Astrocyte (in vitro differentiated cells and primary cell): Measurements from ENCODE around the gene PSD.

ENCODE experiments used
- EZH2 ChIP-seq: IDR thresholded peaks from 2 replicates; pipeline ENCODE4 v1.6.1; 2012; ENCODE audit warnings: mild to moderate bottlenecking, low read length, inconsistent platforms; ENCODE audit not compliant: insufficient read depth
- TF ChIP-seq, protein P1 (sequence below): IDR thresholded peaks from 2 replicates; pipeline ENCODE4 v1.5.1; 2011; ENCODE audit warnings: low read depth, mild to moderate bottlenecking, inconsistent platforms, low read length, moderate library complexity; ENCODE audit not compliant: insufficient read depth

DNA sequence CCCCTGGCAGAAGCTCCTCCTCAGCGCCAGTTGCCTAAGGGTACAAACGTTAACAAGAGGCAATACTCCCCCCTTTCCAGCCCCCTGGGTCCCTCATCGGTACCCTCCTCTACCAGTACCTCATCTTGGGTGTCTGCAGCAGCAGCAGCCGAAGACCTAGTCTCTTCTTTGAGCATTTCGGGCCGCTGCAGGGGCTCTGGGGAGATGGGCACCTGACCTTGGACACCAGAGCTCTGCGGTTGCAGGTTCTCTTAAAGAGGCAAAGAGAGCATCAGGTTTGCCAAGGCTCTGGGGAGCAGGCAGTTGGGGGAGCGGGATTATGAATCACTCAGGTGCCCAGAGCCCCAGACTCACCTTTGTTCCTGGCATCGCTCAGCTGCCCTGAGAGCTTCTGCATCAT, 5.6 kb upstream of the PSD start:
- TF ChIP-seq, protein P1, sequence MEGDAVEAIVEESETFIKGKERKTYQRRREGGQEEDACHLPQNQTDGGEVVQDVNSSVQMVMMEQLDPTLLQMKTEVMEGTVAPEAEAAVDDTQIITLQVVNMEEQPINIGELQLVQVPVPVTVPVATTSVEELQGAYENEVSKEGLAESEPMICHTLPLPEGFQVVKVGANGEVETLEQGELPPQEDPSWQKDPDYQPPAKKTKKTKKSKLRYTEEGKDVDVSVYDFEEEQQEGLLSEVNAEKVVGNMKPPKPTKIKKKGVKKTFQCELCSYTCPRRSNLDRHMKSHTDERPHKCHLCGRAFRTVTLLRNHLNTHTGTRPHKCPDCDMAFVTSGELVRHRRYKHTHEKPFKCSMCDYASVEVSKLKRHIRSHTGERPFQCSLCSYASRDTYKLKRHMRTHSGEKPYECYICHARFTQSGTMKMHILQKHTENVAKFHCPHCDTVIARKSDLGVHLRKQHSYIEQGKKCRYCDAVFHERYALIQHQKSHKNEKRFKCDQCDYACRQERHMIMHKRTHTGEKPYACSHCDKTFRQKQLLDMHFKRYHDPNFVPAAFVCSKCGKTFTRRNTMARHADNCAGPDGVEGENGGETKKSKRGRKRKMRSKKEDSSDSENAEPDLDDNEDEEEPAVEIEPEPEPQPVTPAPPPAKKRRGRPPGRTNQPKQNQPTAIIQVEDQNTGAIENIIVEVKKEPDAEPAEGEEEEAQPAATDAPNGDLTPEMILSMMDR: no peak
- no peak for TF ChIP-seq EZH2
